Peyer's patch (tissue), 4 donors: ENCODE data around the gene PEX5. TPM values are rescaled to one million over a fixed set of nuclear protein-coding genes. Genes with fewer than 3 reads are reported as not detected.
A peak's percentile ranks its signal among the peaks of the same experiment; 100 is the strongest.

Experiments
- DNase-seq, 3 donors: peaks; one replicate each; pipeline ENCODE4 v3.0.0-alpha.2; 2017 to 2019
- H3K27ac ChIP-seq, 4 donors: fragments of 200-600 bp; sonication (generic); one replicate each; pipeline ENCODE4 v1.5.1; 2016 to 2019
- H3K27me3 ChIP-seq, 2 donors: fragments of 200-600 bp; sonication (generic); one replicate each; pipeline ENCODE4 v1.5.1; 2019
- H3K36me3 ChIP-seq, 3 donors: fragments of 200-600 bp; sonication (generic); one replicate each; pipeline ENCODE4 v1.5.1; 2016 to 2019
- H3K4me1 ChIP-seq, 4 donors: fragments of 200-600 bp; sonication (generic); one replicate each; pipeline ENCODE4 v1.5.1; 2016 to 2019
- H3K4me3 ChIP-seq, 4 donors: fragments of 200-600 bp; sonication (generic); 1 replicate in 3 of 4; 2 replicates in 1 of 4; pipeline ENCODE4 v1.5.1; 2016 to 2019; ENCODE audit warnings: mild to moderate bottlenecking in 1 of 4
- H3K9me3 ChIP-seq, 4 donors: fragments of 200-600 bp; sonication (generic); one replicate each; pipeline ENCODE4 v1.5.1; 2016 to 2019; ENCODE audit warnings: mild to moderate bottlenecking in 1 of 4
- CTCF ChIP-seq, 6 experiments: fragments of 450-650 bp in 4 of 6; fragments of 200-600 bp in 2 of 6; sonication (generic) in 1 of 6; IDR thresholded peaks; one replicate each; pipeline ENCODE4 v1.5.1; 2017 to 2019; ENCODE audit warnings: antibody characterized with exemption in 6 of 6, mild to moderate bottlenecking in 3 of 6, moderate library complexity in 1 of 6
- POLR2A ChIP-seq, 2 donors: fragments of 450-650 bp; IDR thresholded peaks; one replicate each; pipeline ENCODE4 v1.5.1; 2017; ENCODE audit warnings: antibody characterized with exemption in 2 of 2, mild to moderate bottlenecking in 2 of 2, moderate library complexity in 2 of 2
- total RNA-seq, 4 donors: library from RNA; depleted of rRNA; stranded (reverse); fragments of >200 nt; gene quantifications; one replicate each; pipeline ENCODE4 v1.1.0, GENCODE V29; 2016

The PEX5 gene
- total RNA-seq, 4 donors from 2014 or later: 26.1 to 47.0 (median 37.7) TPM

GRCh38 chr12:7161327-7161726 is 28.2 kb upstream of the PEX5 start:
- no peak overlapping the region for H3K27ac ChIP-seq
- no peak for DNase-seq
- no peak overlapping the region for H3K4me3 ChIP-seq
- TF ChIP-seq POLR2A (IDR thresholded peaks at IDR 0.05) (no peak), CTCF (IDR thresholded peaks at IDR 0.05) (no peak)
- H3K4me1 ChIP-seq: no peaks in the 10 kb centered on the region
- no peaks in the 10 kb centered on the region for H3K27me3 ChIP-seq
- peaks cover 0 to 4% (median 0%) of the 10 kb centered on the region in 3 donors for H3K36me3 ChIP-seq
- H3K9me3 ChIP-seq: no peaks in the 10 kb centered on the region

GRCh38 chr12:7161811-7162210 is 27.7 kb upstream of the PEX5 start:
- Histone ChIP-seq H3K4me3 (no peak overlapping the region), H3K27ac (no peak overlapping the region), H3K4me1 (no peaks in the 10 kb centered on the region), H3K27me3 (no peaks in the 10 kb centered on the region), H3K36me3 (no peaks in the 10 kb centered on the region), H3K9me3 (no peaks in the 10 kb centered on the region)
- TF ChIP-seq CTCF (IDR thresholded peaks at IDR 0.05): no peak
- no peak for TF ChIP-seq POLR2A (IDR thresholded peaks at IDR 0.05)
- DNase-seq: no peak

GRCh38 chr12:7162691-7163114 is 26.8 kb upstream of the PEX5 start:
- peak in 4 of 6 experiments; percentile 35 to 54 (median 50) for TF ChIP-seq CTCF (IDR thresholded peaks at IDR 0.05)
- TF ChIP-seq POLR2A (IDR thresholded peaks at IDR 0.05): no peak

GRCh38 chr12:7169951-7170350 is 19.5 kb upstream of the PEX5 start:
- TF ChIP-seq POLR2A (IDR thresholded peaks at IDR 0.05) (no peak), CTCF (IDR thresholded peaks at IDR 0.05) (no peak)
- no peak overlapping the region for H3K4me3 ChIP-seq
- no peaks in the 10 kb centered on the region for H3K4me1 ChIP-seq
- no peaks in the 10 kb centered on the region for H3K36me3 ChIP-seq
- no peaks in the 10 kb centered on the region for H3K27me3 ChIP-seq
- DNase-seq: no peak
- no peak overlapping the region for H3K27ac ChIP-seq
- peaks cover 0 to 20% (median 1%) of the 10 kb centered on the region in 4 donors for H3K9me3 ChIP-seq

More at GRCh38 chr12:7162691-7163114, 26.8 kb upstream of the PEX5 start:
- no peaks in the 10 kb centered on the region for H3K27me3 ChIP-seq
- H3K27ac ChIP-seq: no peak overlapping the region
- DNase-seq: peak in 1 of 3 donors; percentile 57
- no peaks in the 10 kb centered on the region for H3K36me3 ChIP-seq
- H3K4me3 ChIP-seq: no peak overlapping the region
- peaks cover 0 to under 1% (median 0%) of the 10 kb centered on the region in 4 donors for H3K9me3 ChIP-seq
- no peaks in the 10 kb centered on the region for H3K4me1 ChIP-seq

GRCh38 chr12:7171854-7172253 is 17.6 kb upstream of the PEX5 start:
- no peaks in the 10 kb centered on the region for H3K27me3 ChIP-seq
- no peak overlapping the region for H3K27ac ChIP-seq
- H3K36me3 ChIP-seq: no peaks in the 10 kb centered on the region
- DNase-seq: no peak
- H3K9me3 ChIP-seq: peaks cover 0 to 20% (median 1%) of the 10 kb centered on the region in 4 donors
- TF ChIP-seq CTCF (IDR thresholded peaks at IDR 0.05) (no peak), POLR2A (IDR thresholded peaks at IDR 0.05) (no peak)
- H3K4me1 ChIP-seq: no peaks in the 10 kb centered on the region
- H3K4me3 ChIP-seq: no peak overlapping the region

GRCh38 chr12:7175493-7175892 is 14.0 kb upstream of the PEX5 start:
- TF ChIP-seq CTCF (IDR thresholded peaks at IDR 0.05): no peak
- no peaks in the 10 kb centered on the region for H3K4me1 ChIP-seq
- H3K27ac ChIP-seq: no peak overlapping the region
- no peaks in the 10 kb centered on the region for H3K27me3 ChIP-seq
- no peak for DNase-seq
- no peaks in the 10 kb centered on the region for H3K36me3 ChIP-seq
- H3K4me3 ChIP-seq: no peak overlapping the region
- H3K9me3 ChIP-seq: peaks cover 0 to 9% (median under 1%) of the 10 kb centered on the region in 4 donors
